GM21526 (cell line): ENCODE results near the gene POLR3GL.

Source experiments
- ATAC-seq: cut with Tn5 transposase; IDR thresholded peaks from one replicate; pipeline ENCODE4 v1.9.1; 2021; ENCODE audit warnings: moderate library complexity; ENCODE audit not compliant: unreplicated experiment, low FRiP score

POLR3GL gene

DNA sequence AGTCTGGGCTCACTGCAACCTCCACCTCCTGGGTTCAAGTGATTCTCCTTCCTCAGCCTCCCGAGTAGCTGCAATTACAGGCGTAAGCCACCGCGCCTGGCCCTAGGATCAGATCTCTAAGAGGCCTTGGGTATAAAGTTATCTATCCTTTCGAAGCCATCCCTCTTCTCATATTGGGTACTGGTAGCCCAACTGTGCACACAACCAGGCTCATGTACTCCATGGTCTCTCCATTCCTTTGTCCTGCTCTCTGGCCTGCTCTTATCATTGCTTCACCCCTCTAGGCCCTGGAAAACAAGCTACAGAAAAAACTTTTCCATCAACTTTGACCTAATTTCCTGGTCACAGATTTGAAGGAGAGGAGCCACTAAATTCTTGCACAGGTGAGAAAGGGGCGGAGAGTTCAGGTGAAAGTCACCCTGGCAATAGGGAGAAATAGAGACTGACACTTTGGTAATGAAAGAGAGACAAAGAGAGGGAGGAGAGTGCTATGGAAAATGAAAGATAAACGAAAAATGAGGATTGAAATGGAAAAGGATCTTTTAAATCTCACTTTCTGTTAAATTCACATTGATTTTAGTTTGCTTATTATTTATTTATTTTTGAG is 25.9 kb downstream of the POLR3GL start:
- no peak for ATAC-seq

DNA sequence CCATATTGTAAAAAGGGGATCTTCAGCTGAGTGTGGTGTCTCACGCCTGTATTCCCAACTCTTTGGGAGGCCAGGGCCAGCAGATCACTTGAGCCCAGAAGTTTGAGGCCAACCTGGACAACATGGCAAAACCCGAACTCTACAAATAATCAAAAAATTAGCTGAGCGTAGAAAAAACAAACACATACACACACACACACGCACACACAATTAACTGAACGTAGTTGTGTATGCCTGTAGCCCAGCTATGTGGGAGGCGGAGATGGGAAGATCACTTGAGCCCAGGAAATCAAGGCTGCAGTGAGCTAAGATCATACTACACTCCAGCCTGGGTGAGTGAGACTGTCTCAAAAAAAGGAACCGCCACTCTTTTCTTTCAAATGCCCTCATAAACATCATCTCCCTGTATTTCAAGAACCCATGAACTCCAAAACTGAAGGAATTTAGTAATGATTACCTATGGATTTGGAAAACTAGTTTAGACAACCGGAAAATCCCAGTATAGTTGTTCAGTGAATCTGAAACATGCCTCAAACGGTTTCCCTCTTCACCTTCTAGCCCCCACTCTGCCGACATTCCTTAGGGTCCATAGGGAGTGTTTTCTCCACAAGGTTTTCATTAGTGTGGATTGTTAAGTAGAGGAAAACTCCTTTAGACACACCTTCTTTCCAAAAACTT is 27.4 kb downstream of the POLR3GL start:
- ATAC-seq, result no peak

GRCh38 chr1:145992502-145992936 is 28.0 kb downstream of the POLR3GL start:
- no peak for ATAC-seq

DNA sequence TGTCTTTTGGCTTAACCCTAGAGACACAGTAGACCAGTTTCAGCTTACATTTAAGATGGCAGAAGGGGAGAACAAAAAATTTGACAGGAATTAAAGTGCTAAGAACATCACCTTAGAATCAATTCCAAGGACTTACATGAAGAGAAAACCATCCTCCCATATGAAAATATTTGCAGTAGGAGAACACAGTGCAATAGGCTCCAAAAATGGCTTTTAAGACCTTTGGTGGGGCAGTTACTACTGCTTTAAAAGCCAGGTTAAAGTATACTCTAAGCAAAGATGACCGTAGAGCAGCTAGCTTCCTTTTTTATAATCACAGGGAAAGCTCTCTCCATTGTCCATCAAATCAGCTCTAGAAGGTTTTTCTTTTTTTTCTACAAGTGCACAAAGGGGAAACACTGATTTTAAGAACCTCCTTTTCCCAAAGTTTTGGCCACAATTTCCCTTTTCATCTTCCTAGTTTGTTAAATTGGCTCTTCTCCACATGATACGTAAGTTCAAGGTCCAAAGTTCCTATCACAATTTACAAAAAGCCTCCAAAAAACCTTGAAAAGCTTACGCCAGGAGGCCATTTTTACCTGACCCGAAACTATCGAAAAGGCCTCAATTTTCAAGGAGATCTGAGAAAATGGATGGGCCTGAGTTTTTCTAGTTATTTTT is 28.6 kb downstream of the POLR3GL start:
- no peak for ATAC-seq

GRCh38 chr1:145993618-145994390 is 29.3 kb downstream of the POLR3GL start:
- no peak for ATAC-seq

- no peak for ATAC-seq
Measured at GRCh38 chr1:145994391-145995120, 30.1 kb downstream of the POLR3GL start.

GRCh38 chr1:145995148-145995881 is 30.8 kb downstream of the POLR3GL start:
- ATAC-seq, result no peak

DNA sequence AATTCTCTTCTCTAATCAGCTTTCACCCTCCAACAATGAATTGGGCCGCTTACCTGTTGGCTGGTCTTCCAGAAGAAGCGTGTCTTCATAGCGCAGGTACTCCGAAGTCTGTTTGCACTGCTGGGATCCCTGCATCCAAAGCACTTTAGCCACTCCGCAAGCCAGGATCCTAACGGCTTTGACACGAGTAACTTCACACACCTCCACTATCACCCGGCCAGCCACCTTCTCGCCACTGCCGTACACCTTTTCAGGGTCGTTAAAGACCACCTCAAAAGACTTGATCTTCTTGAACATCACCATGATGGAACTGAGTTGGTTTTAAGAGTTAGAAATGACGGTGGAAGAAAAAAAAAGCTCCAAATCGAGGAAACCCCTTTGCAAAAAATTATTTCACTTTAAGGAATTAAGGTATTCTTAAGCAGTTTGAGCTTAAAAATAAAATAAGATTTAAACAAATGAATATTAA is 31.5 kb downstream of the POLR3GL start:
- ATAC-seq, result no peak

DNA sequence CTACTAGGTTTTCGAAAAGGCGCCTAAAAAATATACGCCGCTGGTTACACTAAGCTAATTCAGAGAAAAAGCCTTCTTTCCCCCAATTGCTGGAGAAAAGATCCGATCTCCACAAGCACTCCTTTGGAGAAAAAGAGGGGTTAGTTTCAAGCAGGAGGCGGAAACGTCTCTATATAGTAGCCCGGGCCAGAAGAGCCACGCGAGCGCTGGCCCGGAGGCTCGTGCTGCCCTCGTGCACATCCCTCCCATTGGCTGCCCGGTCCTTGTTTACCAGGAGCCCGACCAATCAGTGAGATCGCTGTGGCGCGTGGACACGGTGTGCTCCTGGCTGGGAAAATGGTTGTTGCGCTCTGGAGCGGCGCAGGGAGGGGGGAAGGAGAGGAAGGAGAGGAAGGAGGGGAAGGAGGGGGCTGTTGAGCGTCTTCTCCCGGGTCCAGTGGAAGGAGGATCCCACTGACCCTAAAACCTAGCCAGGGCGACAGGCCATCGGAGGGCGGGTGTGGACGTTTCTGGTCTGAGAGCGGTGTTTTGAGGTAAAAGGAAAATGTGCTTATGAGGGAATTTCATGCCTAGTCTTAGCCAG is 32.0 kb downstream of the POLR3GL start, which contains the start of gene TXNIP:
TXNIP (minus strand) TSS at position 147 of the 583 bp plus-strand sequence. CDS start 313 bp downstream, outside the sequence.
- peak; percentile 66 for ATAC-seq

DNA sequence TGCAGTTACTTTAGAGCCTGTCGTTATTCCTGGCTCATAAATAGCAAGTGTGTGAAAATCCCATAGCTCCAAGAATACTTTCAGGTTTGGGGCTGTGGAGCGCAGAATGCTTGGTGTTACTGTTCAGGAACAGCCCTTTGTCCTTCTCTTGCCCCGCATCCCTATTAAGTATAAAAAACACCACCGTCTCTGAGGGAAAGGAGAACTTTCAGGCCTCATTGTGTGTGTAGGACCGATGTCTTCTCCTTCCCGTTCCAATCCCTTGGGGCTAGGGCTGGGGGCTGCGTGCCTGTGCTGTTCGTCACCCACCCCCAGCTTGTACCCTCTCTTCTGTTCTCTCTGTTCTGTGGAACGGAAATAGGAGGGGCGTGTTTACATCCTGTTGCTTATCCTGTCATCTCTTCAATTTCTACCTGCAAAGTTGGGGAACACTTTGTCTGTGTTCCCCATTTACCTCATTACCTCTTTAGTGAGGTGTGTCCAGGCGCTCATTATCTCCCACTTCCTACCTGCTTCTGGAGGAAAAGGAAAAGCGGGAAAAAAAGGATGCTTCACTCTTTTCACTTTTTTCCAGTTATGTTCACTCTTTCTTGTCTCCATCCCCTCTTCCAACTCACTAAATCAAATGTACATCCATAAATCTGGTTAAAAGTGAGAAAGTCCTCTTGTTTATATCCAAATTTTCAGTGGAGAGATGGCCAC is 32.7 kb downstream of the POLR3GL start:
- ATAC-seq, result peak; percentile 28

- no peak for ATAC-seq
Measured at GRCh38 chr1:145997718-145998023, 33.2 kb downstream of the POLR3GL start.

- ATAC-seq, result no peak
Measured at GRCh38 chr1:145999321-146000024, 35.0 kb downstream of the POLR3GL start.

DNA sequence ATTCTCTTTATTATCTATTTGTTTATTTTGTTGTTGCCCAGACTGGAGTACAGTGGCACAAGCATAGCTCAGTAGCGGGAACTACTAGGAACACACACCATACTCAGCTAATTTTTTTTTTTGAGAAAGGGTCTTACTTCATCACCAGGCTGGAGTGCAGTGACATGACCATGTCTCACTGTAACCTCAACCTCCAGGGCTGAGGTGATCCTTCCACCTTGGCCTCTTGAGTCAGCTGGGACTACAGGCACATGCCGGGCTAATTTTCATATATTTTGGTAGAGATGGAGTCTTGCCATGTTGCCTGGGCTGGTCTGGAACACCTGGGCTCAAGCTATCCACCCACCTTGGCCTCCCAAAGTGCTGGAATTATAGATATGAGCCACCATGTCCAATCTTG is 37.2 kb downstream of the POLR3GL start:
- no peak for ATAC-seq

DNA sequence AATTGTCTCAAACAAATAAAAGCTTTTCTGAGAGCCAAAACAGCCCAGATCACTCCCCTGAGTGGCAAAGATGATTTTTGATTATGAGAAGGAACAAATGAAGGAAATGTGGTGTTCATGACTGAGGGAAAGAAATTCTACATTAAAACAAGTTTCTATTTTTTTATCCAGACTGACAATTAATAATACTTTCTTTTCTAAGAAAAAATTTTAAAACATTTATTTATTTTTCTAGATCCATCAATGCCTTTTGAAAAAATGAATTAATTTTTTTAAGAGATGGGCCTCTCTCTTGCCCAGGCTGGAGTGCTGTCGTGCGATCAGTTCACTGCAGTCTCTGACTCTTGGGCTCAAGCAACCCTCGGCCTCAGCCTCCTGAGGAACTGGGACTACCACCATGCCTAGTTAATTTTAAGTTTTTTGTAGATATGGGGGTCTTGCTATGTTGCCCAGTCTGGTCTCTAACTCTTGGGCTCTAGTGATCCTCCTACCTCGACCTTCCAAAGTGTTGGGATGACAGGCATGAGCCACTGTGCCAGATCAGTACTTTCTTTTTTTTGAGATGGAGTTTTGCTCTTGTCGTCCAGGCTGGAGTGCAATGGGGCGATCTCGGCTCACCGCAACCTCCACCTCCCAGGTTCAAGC is 43.1 kb downstream of the POLR3GL start:
- no peak for ATAC-seq

DNA sequence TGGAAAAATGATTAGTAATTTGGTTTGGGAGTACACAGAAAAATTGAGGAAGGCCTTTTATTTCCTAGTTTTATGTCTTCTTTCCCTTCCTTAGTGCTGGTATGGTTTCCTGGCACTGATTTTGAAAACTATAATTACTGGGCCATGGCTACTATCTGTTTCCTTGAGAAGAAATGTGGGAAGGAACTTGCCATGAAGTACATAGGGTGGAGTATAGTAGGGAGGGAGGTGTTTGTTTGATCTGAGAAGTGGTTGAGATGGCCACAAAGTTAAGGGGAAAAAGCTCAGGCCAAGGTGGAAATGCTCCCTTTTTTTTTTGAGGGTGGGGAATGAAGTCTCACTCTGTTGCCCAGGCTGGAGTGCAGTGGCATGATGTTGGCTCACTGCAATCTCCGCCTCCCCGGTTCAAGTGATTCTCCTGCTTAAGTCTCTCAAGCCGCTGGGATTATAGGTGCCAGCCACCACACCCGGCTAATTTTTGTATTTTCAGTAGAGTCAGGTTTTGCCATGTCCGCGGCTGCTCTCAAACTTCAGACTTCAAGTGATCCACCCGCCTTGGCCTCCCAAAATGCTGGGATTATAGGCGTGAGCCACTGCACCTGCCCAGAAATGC is 45.7 kb downstream of the POLR3GL start:
- no peak for ATAC-seq

DNA sequence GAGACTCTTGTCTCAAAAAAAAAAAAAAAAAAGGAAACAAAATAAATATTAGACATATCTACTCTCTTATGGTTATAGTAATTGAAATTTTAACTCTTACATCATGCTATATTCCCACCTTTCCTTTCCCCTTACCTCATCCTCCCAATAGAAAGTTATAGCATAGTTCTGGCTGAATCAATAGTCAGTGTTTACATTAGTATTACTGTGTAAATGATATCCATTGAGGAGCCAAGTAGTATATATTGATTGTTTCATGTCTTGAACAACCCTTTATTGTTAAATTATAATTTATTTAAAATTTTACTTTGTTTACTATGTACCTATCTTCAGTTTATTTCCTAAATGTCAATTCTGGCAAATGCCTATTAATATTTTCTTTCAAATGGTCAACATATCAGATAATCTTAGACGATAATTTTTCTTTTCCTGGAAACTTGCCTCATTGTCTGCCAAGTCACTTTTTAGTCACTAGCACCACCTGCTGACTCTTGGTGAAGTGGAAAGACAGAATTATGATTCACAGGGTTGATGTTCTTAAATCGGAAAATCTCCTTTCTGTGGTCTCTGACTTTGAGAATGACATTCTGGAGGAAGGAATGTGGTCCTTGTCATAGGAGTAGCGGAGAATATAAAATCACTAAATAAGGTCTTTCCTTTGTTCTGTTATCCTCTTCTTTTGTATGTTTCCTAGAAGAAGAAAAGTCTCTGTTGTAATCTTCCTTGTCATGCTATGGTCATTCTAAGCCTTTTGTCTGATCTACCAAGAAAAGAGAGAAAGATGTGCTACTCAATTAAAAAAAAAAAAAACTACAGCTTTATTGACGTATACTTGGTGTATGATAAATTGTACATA is 48.4 kb downstream of the POLR3GL start:
- ATAC-seq, result no peak
